Sigmoid colon (tissue), 4 donors: ENCODE results near the gene RILP.

Experiments used
- CTCF ChIP-seq, 4 experiments: fragments of 450-650 bp in 3 of 4; fragments of 200-600 bp in 1 of 4; IDR thresholded peaks; one replicate each; pipeline ENCODE4 v1.5.1; 2016 to 2019; ENCODE audit warnings: antibody characterized with exemption in 4 of 4, mild to moderate bottlenecking in 3 of 4, moderate library complexity in 2 of 4
- EP300 ChIP-seq, 4 donors: sonication (generic); formaldehyde crosslinking; IDR thresholded peaks; one replicate each; pipeline ENCODE4 v1.6.1; 2017; ENCODE audit warnings: antibody characterized with exemption in 4 of 4
- POLR2A ChIP-seq, 2 donors: fragments of 450-650 bp; IDR thresholded peaks; one replicate each; pipeline ENCODE4 v1.6.1; 2016; ENCODE audit warnings: antibody characterized with exemption in 2 of 2, mild to moderate bottlenecking in 2 of 2, moderate library complexity in 2 of 2
- POLR2AphosphoS5 ChIP-seq, 4 donors: sonication (generic); formaldehyde crosslinking; IDR thresholded peaks; one replicate each; pipeline ENCODE4 v1.6.1; 2017; ENCODE audit warnings: antibody characterized with exemption in 4 of 4

- TF ChIP-seq POLR2A (IDR thresholded peaks at IDR 0.05) = no peak
- no peak for TF ChIP-seq CTCF (IDR thresholded peaks at IDR 0.05)
- no peak for TF ChIP-seq POLR2AphosphoS5 (IDR thresholded peaks at IDR 0.05)
- no peak for TF ChIP-seq EP300 (IDR thresholded peaks at IDR 0.05)
Measured at GRCh38 chr17:1641065-1641403, 8.6 kb downstream of the RILP start.
